ENCODE results near the gene NAA11.

DNA sequence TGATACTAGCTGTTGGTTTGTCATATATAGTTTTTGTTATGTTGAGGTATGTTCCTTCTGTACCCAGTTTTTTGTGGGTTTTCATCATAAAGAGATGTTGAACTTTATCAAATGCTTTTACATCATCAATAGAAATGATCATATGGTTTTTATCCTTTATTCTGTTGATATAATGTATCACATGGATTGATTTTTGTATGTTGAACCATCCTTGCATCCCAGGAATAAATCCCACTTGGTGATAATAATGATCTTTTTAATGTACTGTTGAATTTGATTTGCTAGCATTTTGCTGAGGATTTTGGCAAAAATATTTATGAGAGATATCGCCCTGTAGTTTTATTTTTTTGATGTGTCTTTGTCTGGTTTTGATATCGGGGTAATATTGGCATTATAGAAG is 22.5 kb upstream of the NAA11 start:
- TF ChIP-seq, protein P1, sequence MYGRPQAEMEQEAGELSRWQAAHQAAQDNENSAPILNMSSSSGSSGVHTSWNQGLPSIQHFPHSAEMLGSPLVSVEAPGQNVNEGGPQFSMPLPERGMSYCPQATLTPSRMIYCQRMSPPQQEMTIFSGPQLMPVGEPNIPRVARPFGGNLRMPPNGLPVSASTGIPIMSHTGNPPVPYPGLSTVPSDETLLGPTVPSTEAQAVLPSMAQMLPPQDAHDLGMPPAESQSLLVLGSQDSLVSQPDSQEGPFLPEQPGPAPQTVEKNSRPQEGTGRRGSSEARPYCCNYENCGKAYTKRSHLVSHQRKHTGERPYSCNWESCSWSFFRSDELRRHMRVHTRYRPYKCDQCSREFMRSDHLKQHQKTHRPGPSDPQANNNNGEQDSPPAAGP (tag by site-specific recombination; IDR thresholded peaks at IDR 0.05), result no peak
- TF ChIP-seq ZBTB8A (tag by site-specific recombination; IDR thresholded peaks at IDR 0.05) (no peak), CTCF (tag by site-specific recombination; IDR thresholded peaks at IDR 0.05) (no peak), ZNF510 (tag by site-specific recombination; IDR thresholded peaks at IDR 0.05; ENCODE audit: insufficient replicate concordance) (no peak), PRDM4 (tag by site-specific recombination; IDR thresholded peaks at IDR 0.05) (no peak), HIC1 (tag by site-specific recombination; IDR thresholded peaks at IDR 0.05) (no peak)
